Inflammatory macrophage treated with lipopolysaccharide for 4 hours (primary cell): ENCODE results near the gene ZSWIM7.
"Not testable (repeated sequence)": the region's sequence is repeated elsewhere in the genome, so short reads cannot be mapped to it uniquely, and the experiment has no call there.

Experiments used
- DNase-seq: peaks from one replicate; pipeline ENCODE4 v3.0.0-alpha.2; 2020

The ZSWIM7 gene

DNA sequence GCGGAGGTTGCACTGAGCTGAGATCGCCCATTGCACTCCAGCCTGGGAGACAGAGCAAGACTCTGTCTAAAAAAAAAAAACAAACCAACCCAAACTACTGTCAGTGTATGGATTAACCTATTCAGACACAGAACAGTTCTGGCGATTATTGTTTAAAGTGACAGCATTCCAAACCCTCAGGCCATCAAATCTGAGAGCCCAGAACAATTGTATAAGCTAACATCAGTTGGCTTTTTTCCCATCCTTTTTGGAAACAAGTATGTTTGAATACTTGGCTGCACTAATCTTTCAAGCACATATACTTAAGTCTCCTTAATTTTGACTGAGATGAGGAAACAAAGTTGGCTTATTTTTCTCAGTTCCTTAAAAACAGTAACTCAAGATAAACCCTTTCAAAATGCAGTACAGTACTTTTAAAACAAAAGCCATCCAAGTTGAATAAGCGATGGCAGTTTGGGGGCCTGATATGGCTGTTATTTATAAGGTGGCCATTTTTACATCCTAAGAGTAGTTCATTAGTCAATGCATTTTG, 1.4 kb downstream of the ZSWIM7 start:
- peak; percentile 54 for DNase-seq

DNA sequence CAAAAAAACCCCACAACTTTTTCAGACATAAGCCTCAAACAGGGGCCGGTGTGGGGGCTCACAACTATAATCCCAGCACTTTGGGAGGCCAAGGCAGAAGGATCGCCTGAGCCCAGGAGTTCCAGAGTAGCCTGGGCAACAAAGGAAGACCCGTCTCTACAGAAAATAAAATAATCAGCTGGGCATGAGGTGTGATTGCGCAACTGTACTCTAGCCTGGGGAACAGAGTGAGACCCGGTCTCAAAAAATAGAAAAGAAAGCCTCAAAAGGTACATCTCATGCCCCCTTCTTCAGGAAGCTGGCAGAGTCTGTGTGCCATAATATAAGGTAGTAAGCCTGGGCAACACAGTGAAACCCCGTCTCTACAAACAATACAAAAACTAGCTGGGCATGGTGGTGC, 3.2 kb downstream of the ZSWIM7 start:
- DNase-seq, result no peak

DNA sequence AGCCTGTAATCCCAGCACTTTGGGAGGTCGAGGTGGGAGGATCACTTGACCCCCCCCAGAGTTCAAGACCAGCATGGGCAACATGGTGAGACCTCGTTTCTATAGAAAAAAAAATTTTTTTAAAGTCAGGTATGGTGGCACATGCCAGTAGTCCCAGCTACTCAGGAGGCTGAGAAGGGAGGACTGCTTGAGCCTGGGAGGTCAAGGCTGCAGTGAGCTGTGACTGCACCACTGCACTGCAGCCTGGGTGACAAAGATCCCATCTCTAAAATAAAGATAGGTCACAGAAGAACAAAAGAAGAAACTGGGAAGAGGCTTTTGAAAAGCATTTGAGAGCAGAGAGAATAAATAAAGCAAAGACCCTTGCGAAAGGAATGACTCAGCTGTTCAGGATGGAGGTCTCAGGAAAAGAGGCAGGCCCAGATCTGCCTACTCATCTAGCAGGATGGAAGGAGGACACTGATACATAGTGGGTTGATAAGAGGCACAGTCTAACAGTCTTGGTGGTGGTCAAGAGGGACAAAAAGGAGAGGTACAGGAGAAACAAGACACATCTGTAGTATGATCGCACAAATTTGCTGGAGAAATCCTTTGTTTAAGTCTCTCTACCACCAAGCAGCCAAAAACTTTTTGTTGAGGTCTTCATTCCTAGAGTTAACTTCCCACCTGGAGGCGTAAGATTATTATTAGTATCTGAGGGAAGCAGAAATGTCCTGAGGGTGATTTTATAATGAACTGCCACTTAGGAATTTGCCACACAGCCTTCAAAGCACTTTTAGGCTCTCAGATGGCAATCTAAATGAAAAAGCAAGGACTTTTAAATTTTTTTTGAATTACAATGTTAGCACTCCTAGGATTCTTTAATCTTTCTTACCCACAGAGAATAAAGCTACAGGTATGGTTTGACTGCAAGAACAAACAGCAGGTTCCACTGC, 17.6 kb downstream of the ZSWIM7 start:
- no peak for DNase-seq

DNA sequence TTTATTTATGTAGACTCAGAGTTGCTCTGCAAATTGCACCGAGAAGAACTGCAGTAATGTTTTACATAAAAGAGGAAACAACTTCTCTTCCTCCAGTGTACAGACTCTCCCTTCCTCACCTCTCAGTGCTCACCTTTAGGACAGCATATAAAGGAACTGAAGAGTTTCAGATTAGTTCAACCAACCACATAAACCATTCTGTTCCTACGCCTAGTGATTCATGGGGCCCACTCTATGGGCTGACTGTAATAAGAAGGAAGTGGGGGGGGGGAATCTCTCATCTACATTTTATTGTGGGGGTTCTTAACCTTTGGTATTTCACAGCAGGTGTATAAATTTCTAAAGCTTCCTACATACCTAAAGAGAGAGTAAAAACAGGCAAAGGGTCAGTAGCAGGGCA, 18.3 kb downstream of the ZSWIM7 start:
- DNase-seq, result peak; percentile 35

DNA sequence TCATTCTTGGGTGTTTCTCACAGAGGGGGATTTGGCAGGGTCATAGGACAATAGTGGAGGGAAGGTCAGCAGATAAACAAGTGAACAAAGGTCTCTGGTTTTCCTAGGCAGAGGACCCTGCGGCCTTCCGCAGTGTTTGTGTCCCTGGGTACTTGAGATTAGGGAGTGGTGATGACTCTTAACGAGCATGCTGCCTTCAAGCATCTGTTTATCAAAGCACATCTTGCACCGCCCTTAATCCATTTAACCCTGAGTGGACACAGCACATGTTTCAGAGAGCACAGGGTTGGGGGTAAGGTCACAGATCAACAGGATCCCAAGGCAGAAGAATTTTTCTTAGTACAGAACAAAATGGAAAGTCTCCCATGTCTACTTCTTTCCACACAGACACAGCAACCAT, 20.5 kb downstream of the ZSWIM7 start:
- not testable (repeated sequence) for DNase-seq

DNA sequence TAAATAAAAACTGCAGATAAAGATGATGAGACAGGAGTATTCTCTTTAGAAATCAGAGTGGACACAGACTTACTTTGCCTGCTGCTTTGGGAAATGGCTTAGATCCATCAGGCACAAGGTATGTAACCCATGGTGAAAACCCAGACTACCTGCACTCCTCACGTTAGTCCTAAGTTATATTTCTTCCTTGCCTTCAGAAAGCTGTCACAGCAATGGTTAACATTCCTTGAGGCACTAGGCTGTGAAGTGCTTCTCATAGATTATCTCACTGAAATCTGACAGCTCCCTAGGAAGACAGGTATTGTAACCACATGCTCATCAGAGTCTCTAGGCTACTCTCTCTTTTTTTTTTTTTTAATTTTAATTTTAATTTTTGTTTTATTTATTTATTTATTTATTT, 20.9 kb downstream of the ZSWIM7 start:
- DNase-seq, result no peak

DNA sequence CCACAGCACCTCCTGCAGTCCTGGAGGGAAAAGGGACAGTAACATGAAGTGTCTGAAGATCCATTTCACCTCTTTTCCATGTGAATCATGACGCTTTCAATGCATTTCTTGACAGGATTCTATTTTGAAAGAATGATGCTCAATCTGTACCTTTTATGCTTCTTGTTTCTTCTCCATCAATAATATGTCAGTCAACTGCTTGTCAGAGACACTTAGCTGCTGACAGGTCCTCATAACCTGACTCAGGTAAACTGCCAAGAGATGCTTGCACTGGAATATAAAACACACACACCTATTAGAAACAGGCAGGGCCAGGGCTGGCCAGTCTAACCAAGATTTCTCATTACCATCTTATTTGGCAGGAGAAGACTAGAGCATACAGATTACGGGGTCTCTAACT, 21.6 kb downstream of the ZSWIM7 start:
- no peak for DNase-seq

DNA sequence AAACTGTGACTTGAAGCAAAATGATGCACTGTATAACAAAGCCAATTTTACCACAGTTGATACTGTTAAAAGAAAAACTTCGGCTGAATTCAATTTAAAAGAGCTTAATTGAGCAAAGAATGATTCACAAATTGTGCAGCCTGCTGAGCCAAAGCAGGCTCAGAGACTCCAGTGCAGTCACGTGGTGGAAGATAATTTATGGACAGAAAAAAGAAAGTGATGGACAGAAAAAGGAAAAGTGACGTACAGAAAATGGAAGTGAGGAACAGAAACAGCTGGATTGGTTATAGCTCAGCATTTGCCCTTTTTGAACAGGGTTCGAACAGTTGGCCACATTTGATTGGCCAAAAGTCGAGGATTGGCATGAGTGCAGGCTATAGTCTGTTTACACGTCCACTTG, 25.7 kb downstream of the ZSWIM7 start:
- DNase-seq, result no peak

DNA sequence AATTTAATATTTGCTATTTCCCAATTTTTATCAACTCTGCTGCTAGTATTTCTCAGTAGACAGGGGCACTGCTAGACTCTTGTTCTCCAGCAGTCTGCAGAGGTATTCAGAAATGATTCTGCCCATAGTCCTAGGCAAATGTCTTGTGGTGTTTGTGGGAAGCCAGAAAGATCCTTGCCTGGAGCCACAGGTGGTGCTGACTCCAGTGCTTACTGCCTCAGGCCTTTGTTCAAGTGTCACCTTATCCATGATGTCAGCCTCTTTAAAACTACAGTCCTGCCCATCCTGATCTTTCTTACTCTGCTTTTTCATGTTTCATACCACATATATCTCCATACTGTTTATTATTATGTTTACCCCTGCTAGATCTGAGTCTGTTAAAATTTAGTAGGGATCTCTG, 26.5 kb downstream of the ZSWIM7 start:
- no peak for DNase-seq

DNA sequence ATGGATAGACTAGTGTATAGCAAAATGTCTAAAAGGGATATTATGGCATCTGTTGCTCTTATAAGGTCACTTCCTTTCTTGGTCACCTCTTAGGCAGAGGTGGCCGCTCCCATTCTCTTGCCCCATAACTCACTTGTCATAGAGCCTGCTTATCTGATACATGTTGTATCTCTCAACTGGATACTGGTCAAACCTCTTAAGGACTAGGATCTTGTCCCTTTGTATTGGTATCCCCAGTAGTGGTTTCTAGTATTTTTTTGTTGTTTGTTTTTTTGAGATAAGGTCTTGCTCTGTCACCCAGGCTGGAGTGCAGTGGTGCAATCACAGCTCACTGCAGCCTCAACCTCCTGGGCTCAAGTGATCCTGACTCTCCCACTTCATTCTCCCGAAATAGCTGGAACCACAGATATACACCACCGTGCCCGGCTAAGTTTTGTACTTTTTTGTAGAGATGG, 27.0 kb downstream of the ZSWIM7 start:
- DNase-seq, result peak; percentile 30

DNA sequence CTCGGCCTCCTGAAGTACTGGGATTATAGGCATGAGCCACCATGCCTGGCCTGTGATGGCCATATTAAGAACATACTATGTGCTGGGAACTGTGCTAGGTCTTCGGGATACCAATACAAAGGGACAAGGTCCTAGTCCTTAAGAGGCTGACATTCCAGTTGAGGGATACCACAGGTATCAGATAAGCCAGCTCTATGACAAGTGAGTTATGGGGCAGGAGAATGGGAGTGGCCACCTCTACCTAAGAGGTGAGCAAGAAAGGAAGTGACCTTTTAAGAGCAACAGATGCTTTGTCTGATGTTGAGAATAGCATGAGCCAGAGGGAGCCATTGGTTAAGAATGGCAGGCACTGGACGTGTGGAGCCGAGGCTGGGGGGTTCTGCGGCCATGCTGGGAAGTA, 27.6 kb downstream of the ZSWIM7 start:
- no peak for DNase-seq

DNA sequence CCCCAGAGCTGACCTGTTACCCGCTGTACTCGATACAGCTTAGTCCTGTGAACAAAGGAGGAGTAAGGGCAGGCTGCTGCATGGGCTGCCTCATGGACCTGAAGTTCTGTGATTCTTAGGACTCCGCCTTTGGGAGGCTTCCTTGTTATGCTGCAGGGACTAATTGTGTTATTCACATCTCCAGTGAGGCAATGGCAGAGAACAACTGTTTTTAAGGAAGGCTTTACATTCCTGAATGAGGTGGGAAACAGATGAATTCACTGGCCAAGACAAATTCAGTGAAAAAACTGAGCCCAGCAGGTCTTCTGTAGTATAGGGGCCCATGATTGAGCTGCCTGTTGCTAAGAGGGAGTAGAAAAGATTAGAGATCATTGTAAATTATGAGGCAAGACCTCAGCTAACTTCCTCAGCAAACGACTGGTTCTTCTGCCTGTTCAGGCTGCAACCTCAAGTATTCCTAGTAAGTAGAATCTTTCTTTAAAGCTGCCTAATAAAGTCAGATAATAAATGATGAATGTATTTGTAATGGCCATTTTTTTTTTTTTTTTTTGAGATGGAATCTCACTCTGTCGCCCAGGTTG, 28.3 kb downstream of the ZSWIM7 start:
- peak; percentile 27 for DNase-seq

DNA sequence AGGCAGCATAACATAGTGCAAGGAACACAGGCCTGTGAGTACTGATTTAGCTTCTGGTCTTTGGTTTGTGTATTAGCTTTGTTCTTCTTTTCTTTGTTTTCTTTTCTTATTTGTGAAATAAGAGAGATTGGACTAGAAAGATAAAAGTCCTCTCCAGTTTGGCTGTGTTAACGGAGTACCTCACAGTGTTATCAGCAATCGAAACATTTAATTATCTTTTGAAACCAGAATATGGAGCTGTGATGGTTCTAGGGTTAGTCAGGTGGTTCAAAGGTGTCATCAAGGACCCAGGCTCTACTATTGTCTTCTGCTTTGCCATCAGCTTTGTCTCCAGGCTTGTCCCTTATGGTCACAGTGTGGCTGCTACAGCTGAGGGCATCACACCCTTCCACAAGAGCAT, 29.0 kb downstream of the ZSWIM7 start:
- no peak for DNase-seq

DNA sequence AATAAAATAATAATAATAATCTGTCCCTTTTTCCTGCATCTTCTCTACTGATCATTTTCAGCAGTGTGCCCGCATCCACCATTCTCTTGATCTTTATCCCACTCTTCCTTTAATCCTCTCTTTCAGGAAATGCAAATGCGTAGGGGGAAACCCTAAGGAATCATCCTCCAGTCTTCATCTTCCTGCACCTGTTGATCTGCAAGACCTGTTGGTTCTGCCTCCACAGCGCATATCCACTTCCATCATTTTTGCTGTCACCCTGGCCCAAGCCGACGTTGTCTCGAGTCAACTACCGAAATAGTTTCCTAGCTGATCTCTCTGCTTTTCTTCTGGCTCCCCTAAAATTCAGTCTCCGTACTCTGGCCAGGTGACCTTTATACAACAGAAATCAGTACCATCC, 30.0 kb downstream of the ZSWIM7 start:
- DNase-seq, result no peak

DNA sequence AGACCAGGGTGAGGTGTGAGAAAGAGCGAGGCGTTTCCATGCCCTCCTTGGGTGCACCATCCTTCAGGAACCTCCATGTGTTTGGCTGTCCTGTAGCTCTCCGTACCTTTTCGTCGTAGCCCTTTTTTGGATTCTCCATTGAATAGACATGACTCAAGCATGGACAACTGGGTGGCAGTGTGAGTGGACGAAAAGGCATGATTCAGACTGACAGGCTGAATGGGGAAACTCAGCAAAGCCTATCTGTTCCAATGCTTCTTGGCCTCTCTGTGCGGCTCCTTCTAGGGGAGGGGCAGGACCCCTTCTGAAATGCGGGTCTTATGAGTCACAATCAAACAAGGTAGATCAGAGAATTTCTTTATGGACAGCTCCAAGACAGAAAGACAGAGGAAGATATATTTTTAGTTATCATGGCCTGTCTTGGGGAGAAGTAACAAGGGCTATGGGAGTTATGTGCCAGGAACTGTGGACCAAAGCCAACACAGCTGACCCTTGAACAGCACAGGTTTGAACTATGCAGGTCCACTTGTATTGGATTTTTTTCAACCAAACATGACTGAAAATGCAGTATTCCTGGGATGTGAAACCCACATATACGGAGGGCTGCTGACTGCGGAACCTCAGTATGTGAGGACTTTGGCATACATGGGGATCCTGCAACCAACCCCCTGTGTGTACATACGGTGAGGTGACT, 31.7 kb downstream of the ZSWIM7 start:
- DNase-seq, result no peak

DNA sequence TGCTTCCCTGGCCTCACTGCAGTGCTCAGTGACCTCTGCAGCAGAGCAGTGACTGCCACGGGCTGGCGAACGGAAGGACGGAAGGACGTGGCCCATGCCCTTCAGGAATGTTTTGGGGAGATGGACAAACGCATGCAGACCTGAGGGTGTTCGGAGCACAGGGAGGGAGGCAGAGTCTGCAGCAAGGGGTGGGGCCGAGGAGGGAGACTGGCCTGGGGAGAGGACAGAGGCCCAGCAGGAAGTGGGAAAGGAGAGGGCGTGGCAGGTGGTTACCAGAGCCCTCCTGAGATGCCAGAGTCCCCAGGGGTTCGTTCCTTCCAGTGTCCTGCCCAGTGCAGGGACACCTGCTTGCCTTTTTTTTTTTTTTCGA, 32.6 kb downstream of the ZSWIM7 start:
- no peak for DNase-seq

DNA sequence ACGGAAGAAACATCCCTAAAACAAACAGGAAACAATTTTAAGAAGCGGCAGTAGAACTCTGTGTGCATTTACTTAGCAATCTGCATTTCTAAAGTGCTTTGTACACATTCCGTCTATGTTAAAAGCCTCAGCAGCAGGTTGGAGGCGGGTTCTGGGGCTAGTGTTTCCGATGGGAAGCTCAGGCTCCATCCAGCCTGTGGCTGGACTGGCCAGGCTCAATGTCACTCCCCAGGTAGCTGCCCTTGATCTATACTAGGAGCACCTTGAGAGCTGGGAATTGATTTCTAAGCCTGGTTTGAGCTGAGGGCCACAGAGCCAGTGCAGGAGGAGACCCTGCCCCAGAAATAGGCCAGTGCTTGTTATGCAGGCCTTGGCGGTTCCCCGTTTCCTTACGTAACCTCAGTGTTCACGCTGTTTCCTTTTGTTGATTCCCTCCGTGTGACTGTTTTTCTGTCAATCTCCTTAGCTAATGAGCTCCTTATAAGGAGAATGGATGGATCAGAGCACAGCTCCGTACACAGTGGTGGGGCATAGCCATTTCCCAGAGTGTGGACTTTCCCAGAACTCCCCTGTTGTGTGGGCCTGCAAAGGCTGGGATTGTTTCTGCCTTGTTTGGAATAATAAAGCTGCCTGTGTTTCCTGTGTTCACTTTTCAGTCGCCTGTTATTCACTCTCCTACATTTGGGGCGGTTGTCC, 33.2 kb downstream of the ZSWIM7 start:
- DNase-seq, result peak; percentile 42

DNA sequence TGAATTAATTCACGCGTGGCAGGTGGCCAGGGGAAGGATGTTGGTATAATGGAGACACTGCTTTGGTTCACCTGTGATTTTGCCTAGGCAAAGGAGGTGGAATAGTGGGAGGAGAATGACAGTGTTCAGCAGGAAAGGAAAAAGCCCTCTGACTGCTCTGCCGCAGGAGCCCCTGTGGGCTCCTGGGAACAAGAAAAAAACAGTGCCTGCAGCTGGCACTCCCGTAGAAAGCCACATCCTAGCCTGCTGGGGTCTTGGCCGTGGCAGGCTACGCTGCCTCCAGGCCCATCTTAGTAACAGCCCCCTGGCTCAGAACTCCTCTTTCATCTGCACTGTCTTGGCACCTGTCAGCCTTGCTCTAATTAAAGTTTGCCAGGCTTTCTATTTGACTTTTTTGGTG, 34.0 kb downstream of the ZSWIM7 start:
- no peak for DNase-seq

DNA sequence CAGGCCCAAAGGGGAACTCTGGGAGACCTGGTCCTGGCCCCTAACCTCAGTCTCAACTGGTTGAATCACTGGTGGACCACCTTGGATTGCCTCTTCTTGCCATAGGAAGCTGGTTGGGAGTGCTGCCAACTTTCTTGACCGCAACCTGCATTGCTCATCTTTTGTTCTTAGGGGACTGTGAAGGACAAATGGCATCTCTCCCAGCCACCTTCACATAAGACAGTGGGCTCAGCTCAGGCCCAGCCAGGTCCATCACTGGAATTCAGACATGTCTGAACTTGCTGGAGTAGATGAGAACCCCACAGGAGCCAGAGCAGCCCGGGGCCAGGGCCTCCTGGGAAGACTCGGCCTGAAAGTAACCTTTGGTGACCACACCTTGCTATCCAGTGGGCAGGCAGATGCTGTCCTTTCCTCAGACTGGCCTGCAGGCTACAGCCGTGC, 35.8 kb downstream of the ZSWIM7 start:
- no peak for DNase-seq

DNA sequence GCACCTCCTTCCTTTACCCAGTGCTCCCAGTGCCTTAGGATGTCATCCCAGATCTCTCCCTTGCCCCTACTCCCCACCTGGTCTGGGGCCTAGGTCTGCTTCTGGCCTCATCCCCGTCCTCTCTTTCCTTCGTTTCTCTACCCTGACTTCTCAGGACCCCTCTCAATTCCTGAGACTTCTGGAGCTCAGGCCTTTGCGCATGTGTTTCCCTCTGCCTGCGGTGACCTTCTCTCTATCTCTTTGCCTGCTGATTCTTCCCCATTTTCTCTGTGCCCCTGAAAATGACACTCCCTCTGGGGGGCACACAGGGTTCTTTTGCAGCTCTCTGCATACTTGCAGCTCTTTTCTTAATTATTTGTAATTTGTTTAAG, 41.0 kb downstream of the ZSWIM7 start:
- DNase-seq, result no peak

DNA sequence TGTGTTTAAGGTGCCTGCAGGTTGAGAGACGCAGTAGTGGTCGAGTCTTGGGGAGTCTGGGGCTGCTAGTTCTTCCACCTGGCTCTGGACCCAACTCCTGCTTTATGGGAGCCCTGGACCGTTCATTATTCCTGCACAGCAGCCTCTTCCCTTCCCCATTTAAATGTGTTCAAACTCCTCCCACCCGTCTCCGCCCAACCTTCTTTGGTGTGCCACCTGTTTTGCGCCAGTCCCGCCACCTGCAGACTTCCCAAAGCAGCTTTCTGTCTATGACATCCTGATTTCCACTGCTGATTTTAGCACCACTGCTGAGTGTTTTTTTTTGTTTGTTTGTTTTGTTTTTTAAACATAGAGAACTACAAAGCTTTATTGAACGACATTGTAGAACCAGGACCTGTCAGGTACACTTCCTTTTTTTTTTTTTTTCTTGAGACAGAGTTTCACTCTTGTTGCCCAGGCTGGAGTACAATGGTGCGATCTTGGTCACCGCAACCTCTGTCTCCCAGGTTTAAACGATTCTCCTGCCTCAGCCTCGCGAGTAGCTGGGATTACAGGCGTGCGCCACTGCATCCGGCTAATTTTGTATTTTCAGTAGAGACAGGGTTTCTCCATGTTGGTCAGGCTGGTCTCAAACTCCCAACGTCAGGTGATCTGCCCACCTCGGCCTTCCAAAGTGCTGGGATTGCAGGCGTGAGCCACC, 41.7 kb downstream of the ZSWIM7 start:
- no peak for DNase-seq

DNA sequence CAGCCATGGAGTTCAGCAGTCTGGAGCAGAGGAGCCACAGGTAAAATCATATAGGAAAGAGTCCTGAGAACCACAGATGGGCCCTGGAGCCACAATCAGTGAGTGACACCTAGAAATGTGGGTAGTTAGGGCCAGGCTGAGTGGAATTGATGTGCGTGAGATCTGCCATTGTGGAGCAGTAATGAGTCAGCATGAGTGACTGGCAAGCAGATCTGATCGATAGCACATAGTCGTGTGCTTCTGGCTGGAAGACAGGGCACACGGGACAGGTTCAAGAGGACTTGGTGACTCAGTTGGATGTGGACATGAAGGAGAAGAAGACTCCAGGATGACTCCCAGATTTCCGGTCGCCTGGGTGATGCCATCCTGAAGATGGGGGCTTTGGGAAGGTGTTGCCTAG, 42.3 kb downstream of the ZSWIM7 start:
- DNase-seq, result no peak
